Neural progenitor cell (in vitro differentiated cells): ENCODE measurements around the gene NFXL1. TPM values are rescaled to one million over a fixed set of nuclear protein-coding genes. Genes with fewer than 3 reads are reported as not detected.

ENCODE experiments used
- DNase-seq: peaks from one replicate; pipeline ENCODE4 v3.0.0-alpha.2; 2016; ENCODE audit warnings: low spot score
- H2AFZ ChIP-seq: fragments of 200-600 bp; sonication (generic); replicated peaks from 2 replicates; pipeline ENCODE4 v1.6.1; 2016; ENCODE audit warnings: antibody characterized with exemption
- H3F3A ChIP-seq: fragments of 200-600 bp; sonication (generic); 2 replicates; pipeline ENCODE4 v1.6.1; 2016; ENCODE audit warnings: antibody characterized with exemption, low read depth
- H3K27ac ChIP-seq: fragments of 200-600 bp; sonication (generic); 2 replicates; pipeline ENCODE4 v1.5.1; 2016; ENCODE audit warnings: mild to moderate bottlenecking
- H3K27me3 ChIP-seq: fragments of 200-600 bp; sonication (generic); 2 replicates; pipeline ENCODE4 v1.6.1; 2016; ENCODE audit warnings: mild to moderate bottlenecking, moderate library complexity
- H3K36me3 ChIP-seq: fragments of 200-600 bp; sonication (generic); 2 replicates; pipeline ENCODE4 v1.5.1; 2016
- H3K4me1 ChIP-seq: fragments of 200-600 bp; sonication (generic); 2 replicates; pipeline ENCODE4 v1.6.1; 2016; ENCODE audit warnings: mixed run types
- H3K4me2 ChIP-seq: fragments of 200-600 bp; sonication (generic); 2 replicates; pipeline ENCODE4 v1.6.1; 2016
- H3K4me3 ChIP-seq: fragments of 200-600 bp; sonication (generic); 2 replicates; pipeline ENCODE4 v1.5.1; 2016
- H3K79me2 ChIP-seq: fragments of 200-600 bp; sonication (generic); 2 replicates; pipeline ENCODE4 v1.6.1; 2016; ENCODE audit warnings: low read depth
- H3K9ac ChIP-seq: fragments of 200-600 bp; sonication (generic); 2 replicates; pipeline ENCODE4 v1.6.1; 2016
- H3K9me3 ChIP-seq: fragments of 200-600 bp; sonication (generic); 2 replicates; pipeline ENCODE4 v1.5.1; 2016; ENCODE audit warnings: low read depth
- H4K20me1 ChIP-seq: fragments of 200-600 bp; sonication (generic); 2 replicates; pipeline ENCODE4 v1.6.1; 2016; ENCODE audit warnings: low read depth
- H3K27ac Mint-ChIP-seq: 3 replicates; pipeline ENCODE4 v1.8.0; 2021; ENCODE audit warnings: mixed read lengths
- H3K27me3 Mint-ChIP-seq: 2 replicates; pipeline ENCODE4 v1.8.0; 2022; ENCODE audit warnings: low read depth, mild to moderate bottlenecking, inconsistent platforms, moderate library complexity, mixed read lengths; ENCODE audit not compliant: insufficient read depth
- H3K36me3 Mint-ChIP-seq: 3 replicates; pipeline ENCODE4 v1.8.0; 2021; ENCODE audit warnings: mixed read lengths
- H3K4me1 Mint-ChIP-seq: 3 replicates; pipeline ENCODE4 v1.8.0; 2021; ENCODE audit warnings: mixed read lengths
- H3K4me3 Mint-ChIP-seq: 3 replicates; pipeline ENCODE4 v1.8.0; 2021; ENCODE audit warnings: mild to moderate bottlenecking, moderate library complexity, mixed read lengths
- H3K9me3 Mint-ChIP-seq: 3 replicates; pipeline ENCODE4 v1.8.0; 2020; ENCODE audit warnings: mixed read lengths
- EZH2 ChIP-seq: fragments of 200-600 bp; sonication (generic); IDR thresholded peaks from 2 replicates; pipeline ENCODE4 v1.6.1; 2017; ENCODE audit warnings: antibody characterized with exemption, mild to moderate bottlenecking, moderate library complexity
- EZH2phosphoT487 ChIP-seq: fragments of 200-600 bp; sonication (generic); IDR thresholded peaks from 2 replicates; pipeline ENCODE4 v1.6.1; 2017; ENCODE audit warnings: antibody characterized with exemption
- total RNA-seq: library from RNA; depleted of rRNA; stranded (reverse); fragments of >200 nt; gene quantifications from 2 replicates; pipeline ENCODE4 v1.2.3, GENCODE V29; 2015; ENCODE audit warnings: low replicate concordance
- TF ChIP-seq, protein P1 (sequence below): fragments of 200-600 bp; sonication (generic); IDR thresholded peaks from 2 replicates; pipeline ENCODE4 v1.5.1; 2017; ENCODE audit warnings: antibody characterized with exemption, mild to moderate bottlenecking

Gene NFXL1
- total RNA-seq, 1 donor from 2014 or later: 33.2 TPM

DNA sequence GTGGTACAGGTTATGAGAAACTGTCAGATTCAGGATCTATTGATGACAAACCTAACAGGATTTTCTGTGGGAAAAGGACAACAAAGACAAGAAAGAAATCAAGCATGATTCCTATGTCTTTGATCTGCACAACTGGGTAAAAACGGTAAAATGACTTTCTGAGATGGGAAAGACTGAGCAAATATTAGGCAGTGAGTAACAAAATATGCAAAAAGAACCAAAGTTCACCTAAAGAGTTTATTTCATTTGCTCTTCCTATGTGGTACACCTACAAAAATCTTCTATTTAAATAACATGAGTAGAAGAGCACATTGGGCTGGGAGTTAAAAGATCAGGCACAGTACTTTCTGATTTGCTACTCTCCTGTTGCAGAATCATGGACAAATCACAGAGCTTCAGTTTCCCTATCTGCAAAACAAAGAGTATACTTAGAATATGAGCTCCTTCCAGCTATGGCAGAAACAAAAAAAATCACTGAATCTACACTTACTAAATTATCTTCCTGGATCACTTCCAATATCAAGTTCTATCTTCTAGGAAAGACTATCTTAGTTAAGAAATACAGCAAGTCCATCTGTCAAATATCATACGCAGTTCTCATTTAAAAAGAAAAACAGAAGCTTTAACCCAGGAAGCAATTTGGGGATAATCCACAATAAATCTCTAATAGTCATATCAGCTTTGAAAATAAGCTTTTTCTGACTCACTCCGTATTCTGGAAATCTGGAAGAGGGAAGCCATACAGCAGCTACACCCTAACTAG lies 37.4 kb downstream of the NFXL1 start:
- peaks cover 17% of the 10 kb centered on the region for H3K9me3 Mint-ChIP-seq
- Histone ChIP-seq H3K4me3 (no peak overlapping the region), H4K20me1 (no peaks in the 10 kb centered on the region), H3K27ac (no peak overlapping the region), H3K36me3 (peaks cover 37% of the 10 kb centered on the region), H3K4me2 (no peak overlapping the region), H3K27me3 (no peaks in the 10 kb centered on the region), H3K9ac (no peak overlapping the region), H3K79me2 (no peaks in the 10 kb centered on the region), H3K4me1 (no peaks in the 10 kb centered on the region), H2AFZ (no peak overlapping the region), H3F3A (no peaks in the 10 kb centered on the region), H3K9me3 (no peaks in the 10 kb centered on the region)
- H3K4me1 Mint-ChIP-seq: peaks cover 6% of the 10 kb centered on the region
- H3K4me3 Mint-ChIP-seq: no peak overlapping the region
- H3K27ac Mint-ChIP-seq: peak overlapping the region; percentile 16
- peaks cover 46% of the 10 kb centered on the region for H3K36me3 Mint-ChIP-seq
- H3K27me3 Mint-ChIP-seq: no peaks in the 10 kb centered on the region
- no peak for TF ChIP-seq EZH2phosphoT487
- no peak for TF ChIP-seq EZH2
- TF ChIP-seq, protein P1, sequence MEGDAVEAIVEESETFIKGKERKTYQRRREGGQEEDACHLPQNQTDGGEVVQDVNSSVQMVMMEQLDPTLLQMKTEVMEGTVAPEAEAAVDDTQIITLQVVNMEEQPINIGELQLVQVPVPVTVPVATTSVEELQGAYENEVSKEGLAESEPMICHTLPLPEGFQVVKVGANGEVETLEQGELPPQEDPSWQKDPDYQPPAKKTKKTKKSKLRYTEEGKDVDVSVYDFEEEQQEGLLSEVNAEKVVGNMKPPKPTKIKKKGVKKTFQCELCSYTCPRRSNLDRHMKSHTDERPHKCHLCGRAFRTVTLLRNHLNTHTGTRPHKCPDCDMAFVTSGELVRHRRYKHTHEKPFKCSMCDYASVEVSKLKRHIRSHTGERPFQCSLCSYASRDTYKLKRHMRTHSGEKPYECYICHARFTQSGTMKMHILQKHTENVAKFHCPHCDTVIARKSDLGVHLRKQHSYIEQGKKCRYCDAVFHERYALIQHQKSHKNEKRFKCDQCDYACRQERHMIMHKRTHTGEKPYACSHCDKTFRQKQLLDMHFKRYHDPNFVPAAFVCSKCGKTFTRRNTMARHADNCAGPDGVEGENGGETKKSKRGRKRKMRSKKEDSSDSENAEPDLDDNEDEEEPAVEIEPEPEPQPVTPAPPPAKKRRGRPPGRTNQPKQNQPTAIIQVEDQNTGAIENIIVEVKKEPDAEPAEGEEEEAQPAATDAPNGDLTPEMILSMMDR: no peak
- DNase-seq: no peak

DNA sequence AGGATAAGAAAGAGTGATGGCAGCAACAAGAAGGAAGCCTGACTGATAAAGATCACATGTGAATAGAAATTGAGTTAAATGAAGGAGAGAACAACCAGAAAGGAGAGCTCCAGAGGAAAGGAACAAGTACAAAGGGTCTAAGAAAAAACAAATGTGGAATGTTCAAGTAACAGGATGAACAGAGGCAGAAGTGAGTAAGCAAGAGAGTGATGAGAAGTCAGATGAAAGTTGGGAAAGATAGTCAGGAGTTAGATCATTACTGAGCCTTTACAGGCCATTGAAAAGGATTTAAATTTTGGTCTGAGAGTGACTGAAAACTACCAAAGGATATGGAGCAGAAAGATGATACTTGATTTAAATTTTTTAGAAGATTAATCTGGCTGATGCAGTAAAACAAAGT lies 38.1 kb downstream of the NFXL1 start:
- no peak for DNase-seq
- Histone ChIP-seq H3F3A (no peaks in the 10 kb centered on the region), H3K9ac (no peak overlapping the region), H3K4me1 (no peaks in the 10 kb centered on the region), H3K27me3 (no peaks in the 10 kb centered on the region), H2AFZ (no peak overlapping the region), H3K4me3 (no peak overlapping the region), H3K36me3 (peaks cover 34% of the 10 kb centered on the region), H3K9me3 (no peaks in the 10 kb centered on the region), H3K79me2 (no peaks in the 10 kb centered on the region), H3K4me2 (no peak overlapping the region), H3K27ac (no peak overlapping the region), H4K20me1 (no peaks in the 10 kb centered on the region)
- TF ChIP-seq EZH2 (no peak), EZH2phosphoT487 (no peak)
- TF ChIP-seq, protein P1: no peak
- peaks cover 6% of the 10 kb centered on the region for H3K4me1 Mint-ChIP-seq
- peak overlapping the region; percentile 3 for H3K27ac Mint-ChIP-seq
- H3K27me3 Mint-ChIP-seq: no peaks in the 10 kb centered on the region
- H3K9me3 Mint-ChIP-seq: peaks cover 17% of the 10 kb centered on the region
- H3K36me3 Mint-ChIP-seq: peaks cover 46% of the 10 kb centered on the region
- no peak overlapping the region for H3K4me3 Mint-ChIP-seq

DNA sequence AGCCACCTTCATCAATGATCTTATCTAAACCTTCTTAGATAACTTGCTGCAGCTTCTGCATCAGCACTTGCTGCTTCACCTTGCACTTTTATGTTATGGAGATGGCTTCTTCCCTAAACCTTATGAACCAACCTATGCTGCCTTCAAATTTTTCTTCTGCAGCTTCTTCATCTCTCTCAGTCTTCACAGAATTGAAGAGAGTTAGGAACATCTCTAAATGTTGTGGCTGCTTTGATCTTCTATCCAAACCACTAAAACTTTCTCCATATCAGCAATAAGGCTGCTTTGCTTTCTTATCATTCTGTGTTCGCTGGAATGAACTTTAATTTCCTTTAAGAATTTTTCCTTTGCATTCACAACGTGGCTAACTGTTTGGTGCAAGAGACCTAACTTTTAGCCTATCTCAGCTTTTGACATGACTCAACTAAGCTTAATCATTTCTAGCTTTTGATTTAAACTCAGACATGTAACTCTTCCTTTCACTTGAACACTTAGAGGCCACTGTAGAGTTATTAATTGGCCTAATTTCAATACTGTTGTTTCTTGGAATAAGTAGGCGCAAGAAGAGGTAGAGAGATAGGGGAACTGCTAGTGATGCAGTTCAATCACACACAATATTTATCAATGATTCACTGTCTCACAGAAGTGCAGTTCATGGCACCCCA lies 40.4 kb downstream of the NFXL1 start:
- no peak for TF ChIP-seq EZH2
- TF ChIP-seq, protein P1: no peak
- TF ChIP-seq EZH2phosphoT487: no peak
- no peak overlapping the region for H3K4me2 ChIP-seq
- H2AFZ ChIP-seq: no peak overlapping the region
- no peaks in the 10 kb centered on the region for H3K9me3 ChIP-seq
- no peak for DNase-seq
- H3K27me3 Mint-ChIP-seq: no peaks in the 10 kb centered on the region
- H3K4me3 ChIP-seq: no peak overlapping the region
- H3K9me3 Mint-ChIP-seq: peaks cover 23% of the 10 kb centered on the region
- peaks cover 55% of the 10 kb centered on the region for H3K36me3 Mint-ChIP-seq
- peaks cover 37% of the 10 kb centered on the region for H3K36me3 ChIP-seq
- no peaks in the 10 kb centered on the region for H4K20me1 ChIP-seq
- peaks cover 12% of the 10 kb centered on the region for H3K79me2 ChIP-seq
- peaks cover 6% of the 10 kb centered on the region for H3K4me1 Mint-ChIP-seq
- H3K4me1 ChIP-seq: no peaks in the 10 kb centered on the region
- no peaks in the 10 kb centered on the region for H3F3A ChIP-seq
- H3K27me3 ChIP-seq: no peaks in the 10 kb centered on the region
- H3K9ac ChIP-seq: no peak overlapping the region
- H3K4me3 Mint-ChIP-seq: no peak overlapping the region
- H3K27ac ChIP-seq: no peak overlapping the region
- no peak overlapping the region for H3K27ac Mint-ChIP-seq
